Renal cortical epithelial cell (primary cell): Measurements from ENCODE around the gene MRFAP1. TPM values are rescaled to one million over a fixed set of nuclear protein-coding genes. Genes with fewer than 3 reads are reported as not detected.

ENCODE experiments used
- DNase-seq: peaks from one replicate; pipeline ENCODE4 v3.0.0-alpha.2; 2011; ENCODE audit warnings: low read depth
- total RNA-seq: library from RNA; depleted of rRNA; stranded (reverse); fragments of >200 nt; gene quantifications from 2 replicates; pipeline ENCODE4 v1.2.3, GENCODE V29; 2014

MRFAP1 gene
- total RNA-seq, 1 donor from 2014 or later: 240 TPM

GRCh38 chr4:6689506-6689960 lies 49.0 kb downstream of the MRFAP1 start:
- DNase-seq: no peak

Other genes starting within 250 kb of the MRFAP1 start
- gene PPP2R2C, start 168.1 kb upstream of the MRFAP1 start, total RNA-seq: 0.20 and 2.6 TPM in 2 replicates
- 12.9 and 31.8 TPM in 2 replicates for gene MAN2B2, start 65.5 kb upstream of the MRFAP1 start, total RNA-seq
- 0.17 TPM in 1 of 2 replicates, not detected in the other for gene S100P, start 53.2 kb downstream of the MRFAP1 start, total RNA-seq
- 43.8 and 109 TPM in 2 replicates for gene MRFAP1L1, start 69.2 kb downstream of the MRFAP1 start, total RNA-seq
- 18.1 and 21.2 TPM in 2 replicates for gene BLOC1S4, start 75.5 kb downstream of the MRFAP1 start, total RNA-seq
- gene KIAA0232, start 142.0 kb downstream of the MRFAP1 start, total RNA-seq: 43.9 and 59.4 TPM in 2 replicates